Esophagus muscularis mucosa (tissue), 4 donors: ENCODE data around the gene TFIP11.

Experiments
- EP300 ChIP-seq: sonication (generic); formaldehyde crosslinking; IDR thresholded peaks from one replicate; pipeline ENCODE4 v1.6.1; 2017; ENCODE audit warnings: antibody characterized with exemption
- POLR2AphosphoS5 ChIP-seq, 2 donors: sonication (generic); formaldehyde crosslinking; IDR thresholded peaks; one replicate each; pipeline ENCODE4 v1.6.1; 2017; ENCODE audit warnings: antibody characterized with exemption in 2 of 2
- TF ChIP-seq, protein P1 (sequence below), 3 experiments: fragments of 200-600 bp in 2 of 3; fragments of 450-650 bp in 1 of 3; sonication (generic) in 2 of 3; IDR thresholded peaks; one replicate each; pipeline ENCODE4 v1.5.1; 2017 to 2019; ENCODE audit warnings: antibody characterized with exemption in 3 of 3, mild to moderate bottlenecking in 2 of 3, moderate library complexity in 1 of 3

DNA sequence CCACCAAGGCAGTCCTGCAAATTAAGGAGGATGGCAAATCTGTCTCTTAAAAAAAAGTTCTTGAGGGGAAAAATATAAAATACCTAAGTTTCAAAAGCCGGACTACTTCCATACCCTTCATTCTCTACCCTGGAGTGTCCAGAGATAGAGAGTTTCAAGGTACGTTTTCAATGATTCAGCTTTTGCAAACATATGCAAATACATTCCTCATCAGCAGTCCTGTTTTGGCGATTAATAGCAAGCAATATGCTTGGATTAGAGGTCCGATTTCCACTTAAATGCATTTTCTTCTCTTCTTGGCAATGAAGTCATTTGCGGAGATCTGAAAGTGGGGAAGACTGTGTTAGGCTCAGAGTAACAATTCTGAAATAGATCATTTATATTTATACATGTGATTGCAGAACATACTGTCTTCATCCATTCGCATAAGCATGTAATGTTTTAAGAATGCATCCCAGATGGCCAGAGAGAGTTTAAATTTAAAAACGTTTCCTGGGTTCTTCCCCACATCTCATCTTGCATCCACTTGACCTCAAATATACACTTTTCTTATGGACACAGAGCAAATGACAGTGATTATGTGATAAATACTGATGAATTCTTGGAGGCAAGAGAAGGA, 13.8 kb upstream of the TFIP11 start:
- no peak for TF ChIP-seq POLR2AphosphoS5 (IDR thresholded peaks at IDR 0.05)
- TF ChIP-seq, protein P1, sequence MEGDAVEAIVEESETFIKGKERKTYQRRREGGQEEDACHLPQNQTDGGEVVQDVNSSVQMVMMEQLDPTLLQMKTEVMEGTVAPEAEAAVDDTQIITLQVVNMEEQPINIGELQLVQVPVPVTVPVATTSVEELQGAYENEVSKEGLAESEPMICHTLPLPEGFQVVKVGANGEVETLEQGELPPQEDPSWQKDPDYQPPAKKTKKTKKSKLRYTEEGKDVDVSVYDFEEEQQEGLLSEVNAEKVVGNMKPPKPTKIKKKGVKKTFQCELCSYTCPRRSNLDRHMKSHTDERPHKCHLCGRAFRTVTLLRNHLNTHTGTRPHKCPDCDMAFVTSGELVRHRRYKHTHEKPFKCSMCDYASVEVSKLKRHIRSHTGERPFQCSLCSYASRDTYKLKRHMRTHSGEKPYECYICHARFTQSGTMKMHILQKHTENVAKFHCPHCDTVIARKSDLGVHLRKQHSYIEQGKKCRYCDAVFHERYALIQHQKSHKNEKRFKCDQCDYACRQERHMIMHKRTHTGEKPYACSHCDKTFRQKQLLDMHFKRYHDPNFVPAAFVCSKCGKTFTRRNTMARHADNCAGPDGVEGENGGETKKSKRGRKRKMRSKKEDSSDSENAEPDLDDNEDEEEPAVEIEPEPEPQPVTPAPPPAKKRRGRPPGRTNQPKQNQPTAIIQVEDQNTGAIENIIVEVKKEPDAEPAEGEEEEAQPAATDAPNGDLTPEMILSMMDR (IDR thresholded peaks at IDR 0.05), result no peak
- TF ChIP-seq EP300, result no peak
